SU-DHL-6 (cell line): Measurements from ENCODE around the gene DUSP9.

Experiments
- EZH2phosphoT487 ChIP-seq: fragments of 200-600 bp; sonication (generic), shearing (Covaris generic); conservative IDR thresholded peaks from 2 replicates; pipeline ENCODE4 v1.6.1; 2018; ENCODE audit warnings: mild to moderate bottlenecking, antibody characterized with exemption, low read length, moderate library complexity, mixed read lengths
- TF ChIP-seq, protein P1 (sequence below): fragments of 200-600 bp; sonication (generic); IDR thresholded peaks from one replicate; pipeline ENCODE4 v1.5.1; 2017; ENCODE audit warnings: antibody characterized with exemption, mild to moderate bottlenecking, low read length, moderate library complexity; ENCODE audit not compliant: insufficient read depth, poor library complexity, severe bottlenecking

DNA sequence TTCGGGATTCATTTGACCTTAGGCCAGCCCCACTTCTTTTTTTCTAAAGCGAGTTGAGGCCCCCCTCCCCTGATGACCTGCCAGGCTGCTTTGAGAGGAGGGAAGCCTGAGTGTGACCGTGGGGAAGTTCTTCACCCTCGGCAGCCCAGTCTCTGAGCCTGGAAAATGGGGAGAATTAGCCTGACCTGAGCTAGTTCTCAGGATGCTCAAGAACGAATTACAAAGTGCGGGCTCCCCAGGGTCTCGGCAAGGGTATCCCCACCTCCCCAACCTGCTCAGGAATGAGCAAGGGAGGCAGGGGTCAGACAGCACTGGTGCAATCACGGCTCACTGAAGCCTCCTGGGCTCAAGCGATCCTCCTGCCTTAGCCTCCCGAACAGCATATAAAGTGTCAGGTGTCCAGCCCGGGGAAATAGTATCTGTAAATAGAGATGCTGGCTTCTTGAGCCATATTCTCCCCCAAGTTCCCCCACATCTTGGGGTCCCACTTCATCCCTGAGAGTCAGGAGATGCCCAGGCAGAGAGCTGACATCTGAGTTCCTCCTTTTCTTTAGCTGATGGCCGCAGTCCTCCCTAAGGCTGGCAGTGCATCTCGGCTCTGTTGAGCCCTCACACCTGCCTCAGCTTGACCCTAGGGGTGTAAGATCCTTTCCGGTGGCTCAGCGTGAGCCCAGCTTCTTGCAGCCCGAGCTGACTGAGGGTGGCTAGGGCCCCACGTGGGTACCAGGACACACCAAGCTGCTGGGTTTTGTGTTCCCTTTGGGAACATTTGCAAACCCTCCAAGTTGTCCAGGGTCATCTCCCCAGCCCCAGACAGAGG, 1.6 kb downstream of the DUSP9 start:
- TF ChIP-seq, protein P1, sequence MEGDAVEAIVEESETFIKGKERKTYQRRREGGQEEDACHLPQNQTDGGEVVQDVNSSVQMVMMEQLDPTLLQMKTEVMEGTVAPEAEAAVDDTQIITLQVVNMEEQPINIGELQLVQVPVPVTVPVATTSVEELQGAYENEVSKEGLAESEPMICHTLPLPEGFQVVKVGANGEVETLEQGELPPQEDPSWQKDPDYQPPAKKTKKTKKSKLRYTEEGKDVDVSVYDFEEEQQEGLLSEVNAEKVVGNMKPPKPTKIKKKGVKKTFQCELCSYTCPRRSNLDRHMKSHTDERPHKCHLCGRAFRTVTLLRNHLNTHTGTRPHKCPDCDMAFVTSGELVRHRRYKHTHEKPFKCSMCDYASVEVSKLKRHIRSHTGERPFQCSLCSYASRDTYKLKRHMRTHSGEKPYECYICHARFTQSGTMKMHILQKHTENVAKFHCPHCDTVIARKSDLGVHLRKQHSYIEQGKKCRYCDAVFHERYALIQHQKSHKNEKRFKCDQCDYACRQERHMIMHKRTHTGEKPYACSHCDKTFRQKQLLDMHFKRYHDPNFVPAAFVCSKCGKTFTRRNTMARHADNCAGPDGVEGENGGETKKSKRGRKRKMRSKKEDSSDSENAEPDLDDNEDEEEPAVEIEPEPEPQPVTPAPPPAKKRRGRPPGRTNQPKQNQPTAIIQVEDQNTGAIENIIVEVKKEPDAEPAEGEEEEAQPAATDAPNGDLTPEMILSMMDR: no peak
- no peak for TF ChIP-seq EZH2phosphoT487
